GM19452 (cell line): Measurements from ENCODE around the gene USP3.

Source experiments
- ATAC-seq: cut with Tn5 transposase; IDR thresholded peaks from one replicate; pipeline ENCODE4 v1.9.1; 2021; ENCODE audit not compliant: unreplicated experiment

Gene USP3

DNA sequence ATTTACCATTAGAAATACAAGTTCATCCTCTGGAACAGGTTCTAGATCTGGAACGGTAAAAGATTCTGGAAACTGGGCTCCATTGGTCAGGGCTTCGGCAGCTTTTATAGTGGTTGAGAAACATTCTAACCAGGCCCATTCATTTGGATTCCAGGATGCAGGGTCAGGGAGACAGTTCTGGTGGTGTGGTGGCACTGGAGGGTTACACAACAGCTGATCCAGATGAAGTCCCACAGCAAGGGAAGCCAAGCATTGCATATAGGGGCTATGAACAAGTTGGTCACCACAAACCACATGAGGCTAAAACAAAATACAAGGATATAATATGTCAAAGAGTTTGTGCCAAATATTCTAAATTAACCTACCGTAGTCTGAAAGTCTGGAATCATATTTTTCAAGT is 135.8 kb downstream of the USP3 start:
- ATAC-seq, result no peak
